H9 (cell line): ENCODE data around the gene KLHL2. TPM values are rescaled to one million over a fixed set of nuclear protein-coding genes. Genes with fewer than 3 reads are reported as not detected.

Experiments
- DNase-seq: peaks from one replicate; pipeline ENCODE4 v3.0.0-alpha.2; 2017
- H2AFZ ChIP-seq: one replicate; pipeline ENCODE4 v1.6.1; 2013; ENCODE audit warnings: mild to moderate bottlenecking, low read length, control low read depth, moderate library complexity
- H2AK5ac ChIP-seq: 2 replicates; pipeline ENCODE4 v1.6.1; 2013; ENCODE audit warnings: low read length, control low read depth, mixed read lengths; ENCODE audit not compliant: insufficient read length
- H2BK120ac ChIP-seq: one replicate; pipeline ENCODE4 v1.6.1; 2013; ENCODE audit warnings: low read depth, mild to moderate bottlenecking, low read length, control low read depth, inconsistent platforms; ENCODE audit not compliant: poor library complexity, severe bottlenecking
- H2BK12ac ChIP-seq: 2 replicates; pipeline ENCODE4 v1.6.1; 2013; ENCODE audit warnings: low read length, control low read depth, mixed read lengths, low read depth; ENCODE audit not compliant: insufficient read length
- H2BK15ac ChIP-seq: 2 replicates; pipeline ENCODE4 v1.6.1; 2013; ENCODE audit warnings: low read depth, low read length, control low read depth
- H2BK20ac ChIP-seq: one replicate; pipeline ENCODE4 v1.6.1; 2013; ENCODE audit warnings: low read depth, mild to moderate bottlenecking, low read length, control low read depth, inconsistent platforms; ENCODE audit not compliant: poor library complexity, severe bottlenecking
- H2BK5ac ChIP-seq: 2 replicates; pipeline ENCODE4 v1.6.1; 2013; ENCODE audit warnings: low read length, control low read depth, mixed read lengths; ENCODE audit not compliant: insufficient read length
- H3K14ac ChIP-seq: 2 replicates; pipeline ENCODE4 v1.6.1; 2013; ENCODE audit warnings: low read length, control low read depth; ENCODE audit not compliant: insufficient read depth
- H3K18ac ChIP-seq: 2 replicates; pipeline ENCODE4 v1.6.1; 2013; ENCODE audit warnings: low read depth, mild to moderate bottlenecking, mixed read lengths, low read length, control low read depth; ENCODE audit not compliant: insufficient read length
- H3K23ac ChIP-seq: 2 replicates; pipeline ENCODE4 v1.6.1; 2013; ENCODE audit warnings: low read length, control low read depth, mixed read lengths, low read depth; ENCODE audit not compliant: insufficient read length
- H3K23me2 ChIP-seq: 2 replicates; pipeline ENCODE4 v1.6.1; 2013; ENCODE audit warnings: low read depth, mild to moderate bottlenecking, mixed read lengths, low read length, control low read depth; ENCODE audit not compliant: insufficient read length, poor library complexity, severe bottlenecking
- H3K27ac ChIP-seq: 2 replicates; pipeline ENCODE4 v1.5.1; 2013; ENCODE audit warnings: low read length, control low read depth, mixed read lengths, low read depth; ENCODE audit not compliant: insufficient read length
- H3K27me3 ChIP-seq: 2 replicates; pipeline ENCODE4 v1.6.1; 2013; ENCODE audit warnings: low read length, control low read depth, inconsistent platforms; ENCODE audit not compliant: insufficient read depth
- H3K4ac ChIP-seq: 2 replicates; pipeline ENCODE4 v1.6.1; 2013; ENCODE audit warnings: low read depth, mild to moderate bottlenecking, control low read depth, inconsistent platforms, low read length, moderate library complexity
- H3K4me1 ChIP-seq: 2 replicates; pipeline ENCODE4 v1.6.1; 2013; ENCODE audit warnings: low read length, control low read depth, inconsistent platforms; ENCODE audit not compliant: insufficient read depth
- H3K4me2 ChIP-seq: 2 replicates; pipeline ENCODE4 v1.6.1; 2013; ENCODE audit warnings: low read length, control low read depth, mixed read lengths; ENCODE audit not compliant: insufficient read length, insufficient read depth
- H3K56ac ChIP-seq: 2 replicates; pipeline ENCODE4 v1.6.1; 2013; ENCODE audit warnings: low read depth, mild to moderate bottlenecking, mixed read lengths, low read length, control low read depth; ENCODE audit not compliant: insufficient read length
- H3K79me1 ChIP-seq: 2 replicates; pipeline ENCODE4 v1.6.1; 2013; ENCODE audit warnings: low read depth, mild to moderate bottlenecking, moderate library complexity, low read length, control low read depth, inconsistent platforms; ENCODE audit not compliant: insufficient read depth, poor library complexity, severe bottlenecking
- H3K79me2 ChIP-seq: 2 replicates; pipeline ENCODE4 v1.6.1; 2013; ENCODE audit warnings: low read length, control low read depth, inconsistent platforms; ENCODE audit not compliant: insufficient read depth
- H3K9ac ChIP-seq: 2 replicates; pipeline ENCODE4 v1.6.1; 2013; ENCODE audit warnings: low read length, control low read depth, mixed read lengths; ENCODE audit not compliant: insufficient read length; ENCODE audit errors: extremely low read depth
- H3K9me3 ChIP-seq: one replicate; pipeline ENCODE4 v1.6.1; 2013; ENCODE audit warnings: low read depth, low read length, inconsistent platforms; ENCODE audit not compliant: control insufficient read depth
- H3T11ph ChIP-seq: one replicate; pipeline ENCODE4 v1.6.1; 2013; ENCODE audit warnings: mild to moderate bottlenecking, low read length, control low read depth, inconsistent platforms
- H4K20me1 ChIP-seq: one replicate; pipeline ENCODE4 v1.6.1; 2013; ENCODE audit not compliant: control insufficient read depth, insufficient read length, insufficient read depth
- H4K5ac ChIP-seq: 2 replicates; pipeline ENCODE4 v1.6.1; 2013; ENCODE audit warnings: low read depth, mild to moderate bottlenecking, mixed read lengths, low read length, control low read depth; ENCODE audit not compliant: insufficient read length
- H4K8ac ChIP-seq: replicated peaks from 2 replicates; pipeline ENCODE4 v1.6.1; 2013; ENCODE audit warnings: low read length, control low read depth, mixed read lengths, low read depth; ENCODE audit not compliant: insufficient read length
- H4K91ac ChIP-seq: 2 replicates; pipeline ENCODE4 v1.6.1; 2013; ENCODE audit warnings: low read depth, mild to moderate bottlenecking, moderate library complexity, mixed read lengths, low read length, control low read depth; ENCODE audit not compliant: insufficient read length
- H3K27ac Mint-ChIP-seq, 3 experiments: 2 replicates in 2 of 3; 3 replicates in 1 of 3; pipeline ENCODE4 v1.8.0; 2020 to 2021; ENCODE audit warnings: mixed read lengths in 3 of 3, mild to moderate bottlenecking in 1 of 3, moderate library complexity in 1 of 3
- H3K27me3 Mint-ChIP-seq: 2 replicates; pipeline ENCODE4 v1.8.0; 2021; ENCODE audit warnings: low read depth, mild to moderate bottlenecking, moderate library complexity, mixed read lengths
- H3K36me3 Mint-ChIP-seq, 3 experiments: 2 replicates in 2 of 3; 3 replicates in 1 of 3; pipeline ENCODE4 v1.8.0; 2020 to 2021; ENCODE audit warnings: low read depth in 3 of 3, mixed read lengths in 3 of 3; ENCODE audit not compliant: insufficient read depth in 1 of 3
- H3K4me1 Mint-ChIP-seq, 2 experiments: 2 replicates each; pipeline ENCODE4 v1.8.0; 2020; ENCODE audit warnings: mixed read lengths in 2 of 2
- H3K4me3 Mint-ChIP-seq, 2 experiments: 2 replicates in 1 of 2; 3 replicates in 1 of 2; pipeline ENCODE4 v1.8.0; 2020 to 2021; ENCODE audit warnings: mild to moderate bottlenecking in 2 of 2, mixed read lengths in 2 of 2, moderate library complexity in 1 of 2
- H3K9me3 Mint-ChIP-seq, 2 experiments: 2 replicates in 1 of 2; 3 replicates in 1 of 2; pipeline ENCODE4 v1.8.0; 2020; ENCODE audit warnings: mild to moderate bottlenecking in 2 of 2, mixed read lengths in 2 of 2, moderate library complexity in 1 of 2
- CTCF ChIP-seq: fragments of 200-600 bp; sonication (generic); conservative IDR thresholded peaks from 3 replicates; pipeline ENCODE4 v1.8.0; 2021; ENCODE audit warnings: antibody characterized with exemption, mild to moderate bottlenecking
- WGBS: extraction: QIAGEN DNeasy Blood & Tissue Kit; methylation state at CpG from one replicate; pipeline ENCODE4 v1.1.7; 2013; ENCODE audit warnings: missing lambda C conversion rate, low lambda C conversion rate, mixed read lengths; ENCODE audit not compliant: insufficient read length; ENCODE audit errors: extremely low coverage; 5-methylcytosine and 5-hydroxymethylcytosine counted together
- total RNA-seq: library from RNA; stranded (reverse); gene quantifications from 2 replicates; pipeline ENCODE4 v1.2.1, GENCODE V29; 2021

Gene KLHL2
- total RNA-seq, 1 experiment from 2014 or later = 14.3 TPM

- no peak overlapping the region for H2BK120ac ChIP-seq
- H3K23ac ChIP-seq = no peak overlapping the region
- H2BK5ac ChIP-seq = no peak overlapping the region
- no peak overlapping the region for H3K4ac ChIP-seq
- no peak overlapping the region for H3K27ac ChIP-seq
- H4K91ac ChIP-seq = no peak overlapping the region
- Mint-ChIP-seq H3K4me1 (peaks cover 7 to 12% of the 10 kb centered on the region in 2 experiments), H3K9me3 (no peaks in the 10 kb centered on the region), H3K27ac (no peak overlapping the region), H3K36me3 (no peaks in the 10 kb centered on the region), H3K4me3 (no peak overlapping the region), H3K27me3 (no peaks in the 10 kb centered on the region)
- no peak overlapping the region for H3K14ac ChIP-seq
- no peak for DNase-seq
- no peak for TF ChIP-seq CTCF
- H3K9ac ChIP-seq = no peak overlapping the region
- no peak overlapping the region for H3K56ac ChIP-seq
- H3K18ac ChIP-seq = no peak overlapping the region
- H2BK12ac ChIP-seq = no peak overlapping the region
- no peaks in the 10 kb centered on the region for H3K79me1 ChIP-seq
- H3K79me2 ChIP-seq = no peaks in the 10 kb centered on the region
- no peaks in the 10 kb centered on the region for H3K23me2 ChIP-seq
- H2AFZ ChIP-seq = no peak overlapping the region
- H3K4me2 ChIP-seq = no peak overlapping the region
- H4K8ac ChIP-seq = no peak overlapping the region
- H2BK15ac ChIP-seq = no peak overlapping the region
- H4K5ac ChIP-seq = no peak overlapping the region
- no peaks in the 10 kb centered on the region for H3K27me3 ChIP-seq
- no CpG with 5 or more reads among the region's 1 CpG for WGBS
- no peak overlapping the region for H2BK20ac ChIP-seq
- H4K20me1 ChIP-seq = no peaks in the 10 kb centered on the region
- peaks cover 14% of the 10 kb centered on the region for H3K4me1 ChIP-seq
- H2AK5ac ChIP-seq = no peak overlapping the region
- no peaks in the 10 kb centered on the region for H3K9me3 ChIP-seq
- H3T11ph ChIP-seq = no peak overlapping the region
These were observed 161.2 kb downstream of the KLHL2 start for GRCh38 chr4:165368567-165368966.
